Muscle of leg (tissue), 16 donors: ENCODE data around the gene NRG2. TPM values are rescaled to one million over a fixed set of nuclear protein-coding genes. Genes with fewer than 3 reads are reported as not detected.
A peak's percentile ranks its signal among the peaks of the same experiment; 100 is the strongest.

Experiments
- DNase-seq: peaks from one replicate; pipeline ENCODE4 v3.0.0; 2013
- H3K27ac ChIP-seq: one replicate; pipeline ENCODE4 v1.5.1; 2013; ENCODE audit warnings: mild to moderate bottlenecking, low read length, control low read depth
- H3K27me3 ChIP-seq: one replicate; pipeline ENCODE4 v1.6.1; 2013; ENCODE audit warnings: low read length; ENCODE audit not compliant: control insufficient read depth, insufficient read depth
- H3K36me3 ChIP-seq: one replicate; pipeline ENCODE4 v1.6.1; 2013; ENCODE audit warnings: low read length; ENCODE audit not compliant: control insufficient read depth, insufficient read depth
- H3K4me1 ChIP-seq: one replicate; pipeline ENCODE4 v1.6.1; 2013; ENCODE audit warnings: low read length; ENCODE audit not compliant: control insufficient read depth, insufficient read depth
- H3K4me3 ChIP-seq: one replicate; pipeline ENCODE4 v1.5.1; 2013; ENCODE audit warnings: low read length, control low read depth
- H3K9me3 ChIP-seq: replicated peaks from 2 replicates; pipeline ENCODE4 v1.6.1; 2013; ENCODE audit warnings: low read depth, low read length; ENCODE audit not compliant: control insufficient read depth
- WGBS: methylation state at CpG from one replicate; pipeline ENCODE4 v1.1.5; 2013; ENCODE audit warnings: missing lambda C conversion rate; ENCODE audit not compliant: insufficient coverage; 5-methylcytosine and 5-hydroxymethylcytosine counted together
- long read RNA-seq, 11 donors: transcript quantifications; one replicate each; lab custom pipeline, GENCODE V29; 2026
- polyA plus RNA-seq, 8 donors: library from polyadenylated mRNA; unstranded; fragments of 120-200 nt; gene quantifications; one replicate each; pipeline versions ENCODE4 v1.2.1 to v1.2.3, GENCODE V29; 2013; ENCODE audit warnings: inconsistent platforms in 1 of 8, low replicate concordance in 1 of 8; ENCODE audit not compliant: insufficient read length in 8 of 8, insufficient read depth in 1 of 8
- total RNA-seq: library from RNA; stranded (reverse); fragments of 120-200 nt; gene quantifications from one replicate; pipeline ENCODE4 v1.2.4, GENCODE V29; 2013

The NRG2 gene
- 2.0 TPM for total RNA-seq
- 1 to 10 TPM in 6 of 8 donors, under 1 TPM in 2; 0.82 to 2.8 (median 1.4) TPM for polyA plus RNA-seq
- long read RNA-seq, donor 1, result 0 reads
- long read RNA-seq, donor 2, result 0 reads
- long read RNA-seq, donor 3, result 0 reads
- long read RNA-seq, donor 4, result 0 reads
- long read RNA-seq, donor 5, result 0 reads
- long read RNA-seq, donor 6, result 0 reads
- long read RNA-seq, donor 7, result 0 reads
- long read RNA-seq, donor 8, result 0 reads
- long read RNA-seq, donor 9, result 0 reads
- long read RNA-seq, donor 10, partial matches to known transcripts, result 0 of 1 reads
- long read RNA-seq, donor 10, other reads (novel, unspliced or antisense), result 0 of 1 reads
- long read RNA-seq, donor 11, result 0 reads

- under 1% methylated on average over 81 of the region's 82 CpGs for WGBS
- peaks cover 45% of the 10 kb centered on the region for H3K27me3 ChIP-seq
- H3K4me3 ChIP-seq, result peak within 1 kb of the TSS; percentile 57
- peaks cover 14% of the 10 kb centered on the region for H3K4me1 ChIP-seq
- H3K9me3 ChIP-seq, result no peaks in the 10 kb centered on the region
- H3K27ac ChIP-seq, result no peak within 1 kb of the TSS
- no peaks in the 10 kb centered on the region for H3K36me3 ChIP-seq
- DNase-seq, result peak; percentile 76
Measured at GRCh38 chr5:140042643-140043507, at the start of gene NRG2. TSS of gene NRG2 (minus strand) at chr5:140043299.

GRCh38 chr5:140090251-140090650 lies 47.2 kb upstream of the NRG2 start:
- no peaks in the 10 kb centered on the region for H3K4me1 ChIP-seq
- no peak overlapping the region for H3K27ac ChIP-seq
- WGBS, result no CpG with 5 or more reads among the region's 1 CpG
- DNase-seq, result no peak
- H3K36me3 ChIP-seq, result no peaks in the 10 kb centered on the region
- H3K4me3 ChIP-seq, result no peak overlapping the region
- H3K27me3 ChIP-seq, result no peaks in the 10 kb centered on the region
- H3K9me3 ChIP-seq, result peaks cover 7% of the 10 kb centered on the region

GRCh38 chr5:140084541-140084940 lies 41.4 kb upstream of the NRG2 start:
- WGBS, result 17% methylated on average over 2 of the region's 4 CpGs
- DNase-seq, result peak; percentile 9
- H3K27me3 ChIP-seq, result peaks cover 14% of the 10 kb centered on the region
- no peak overlapping the region for H3K27ac ChIP-seq
- H3K4me1 ChIP-seq, result no peaks in the 10 kb centered on the region
- no peak overlapping the region for H3K4me3 ChIP-seq
- no peaks in the 10 kb centered on the region for H3K9me3 ChIP-seq
- no peaks in the 10 kb centered on the region for H3K36me3 ChIP-seq

GRCh38 chr5:140083650-140084049 lies 40.6 kb upstream of the NRG2 start:
- Histone ChIP-seq H3K27ac (no peak overlapping the region), H3K4me1 (no peaks in the 10 kb centered on the region), H3K4me3 (no peak overlapping the region), H3K36me3 (no peaks in the 10 kb centered on the region), H3K9me3 (no peaks in the 10 kb centered on the region), H3K27me3 (peaks cover 17% of the 10 kb centered on the region)
- no CpG with 5 or more reads among the region's 1 CpG for WGBS
- no peak for DNase-seq

GRCh38 chr5:140083120-140083519 lies 40.0 kb upstream of the NRG2 start:
- no peak for DNase-seq
- Histone ChIP-seq H3K4me3 (no peak overlapping the region), H3K4me1 (no peaks in the 10 kb centered on the region), H3K36me3 (no peaks in the 10 kb centered on the region), H3K27ac (no peak overlapping the region), H3K9me3 (no peaks in the 10 kb centered on the region), H3K27me3 (peaks cover 17% of the 10 kb centered on the region)
- 100% methylated on average over 1 of the region's 1 CpG for WGBS

- WGBS, result no CpG with 5 or more reads among the region's 2 CpGs
Measured at GRCh38 chr5:140076788-140077187, 33.7 kb upstream of the NRG2 start.

GRCh38 chr5:140076142-140076541 lies 33.0 kb upstream of the NRG2 start:
- H3K9me3 ChIP-seq, result no peaks in the 10 kb centered on the region
- DNase-seq, result no peak
- H3K36me3 ChIP-seq, result no peaks in the 10 kb centered on the region
- H3K4me3 ChIP-seq, result no peak overlapping the region
- H3K27ac ChIP-seq, result no peak overlapping the region
- H3K4me1 ChIP-seq, result no peaks in the 10 kb centered on the region
- WGBS, result no CpG with 5 or more reads among the region's 1 CpG
- H3K27me3 ChIP-seq, result peaks cover 14% of the 10 kb centered on the region

More at GRCh38 chr5:140076788-140077187, 33.7 kb upstream of the NRG2 start:
- Histone ChIP-seq H3K27ac (no peak overlapping the region), H3K4me1 (no peaks in the 10 kb centered on the region), H3K4me3 (no peak overlapping the region), H3K36me3 (no peaks in the 10 kb centered on the region), H3K27me3 (peaks cover 14% of the 10 kb centered on the region), H3K9me3 (no peaks in the 10 kb centered on the region)
- no peak for DNase-seq

GRCh38 chr5:140075371-140075770 lies 32.3 kb upstream of the NRG2 start:
- H3K9me3 ChIP-seq, result no peaks in the 10 kb centered on the region
- no peak overlapping the region for H3K4me3 ChIP-seq
- H3K36me3 ChIP-seq, result no peaks in the 10 kb centered on the region
- no CpG with 5 or more reads among the region's 2 CpGs for WGBS
- no peaks in the 10 kb centered on the region for H3K4me1 ChIP-seq
- peaks cover 12% of the 10 kb centered on the region for H3K27me3 ChIP-seq
- DNase-seq, result no peak
- H3K27ac ChIP-seq, result no peak overlapping the region

- H3K27me3 ChIP-seq, result peaks cover 15% of the 10 kb centered on the region
- H3K36me3 ChIP-seq, result no peaks in the 10 kb centered on the region
- peak; percentile 16 for DNase-seq
- H3K27ac ChIP-seq, result no peak overlapping the region
- H3K4me3 ChIP-seq, result no peak overlapping the region
- WGBS, result no CpG with 5 or more reads among the region's 4 CpGs
- H3K9me3 ChIP-seq, result no peaks in the 10 kb centered on the region
- no peaks in the 10 kb centered on the region for H3K4me1 ChIP-seq
Measured at GRCh38 chr5:140073296-140073695, 30.2 kb upstream of the NRG2 start.

- no peak overlapping the region for H3K27ac ChIP-seq
- no peaks in the 10 kb centered on the region for H3K9me3 ChIP-seq
- H3K4me3 ChIP-seq, result no peak overlapping the region
- no peaks in the 10 kb centered on the region for H3K36me3 ChIP-seq
- WGBS, result no CpG with 5 or more reads among the region's 10 CpGs
- no peaks in the 10 kb centered on the region for H3K4me1 ChIP-seq
- H3K27me3 ChIP-seq, result peaks cover 15% of the 10 kb centered on the region
- DNase-seq, result no peak
Measured at GRCh38 chr5:140072812-140073211, 29.7 kb upstream of the NRG2 start.
